SKM-1 treated with dmso at 0.1 percent for 144 hours (cell line): ENCODE data around the gene TUBA4A.
A peak's percentile ranks its signal among the peaks of the same experiment; 100 is the strongest.

Source experiments
- DNase-seq: peaks from one replicate; lab custom pipeline; 2025; ENCODE audit not compliant: unreplicated experiment; lab: John Stamatoyannopoulos, UW

Gene TUBA4A

DNA sequence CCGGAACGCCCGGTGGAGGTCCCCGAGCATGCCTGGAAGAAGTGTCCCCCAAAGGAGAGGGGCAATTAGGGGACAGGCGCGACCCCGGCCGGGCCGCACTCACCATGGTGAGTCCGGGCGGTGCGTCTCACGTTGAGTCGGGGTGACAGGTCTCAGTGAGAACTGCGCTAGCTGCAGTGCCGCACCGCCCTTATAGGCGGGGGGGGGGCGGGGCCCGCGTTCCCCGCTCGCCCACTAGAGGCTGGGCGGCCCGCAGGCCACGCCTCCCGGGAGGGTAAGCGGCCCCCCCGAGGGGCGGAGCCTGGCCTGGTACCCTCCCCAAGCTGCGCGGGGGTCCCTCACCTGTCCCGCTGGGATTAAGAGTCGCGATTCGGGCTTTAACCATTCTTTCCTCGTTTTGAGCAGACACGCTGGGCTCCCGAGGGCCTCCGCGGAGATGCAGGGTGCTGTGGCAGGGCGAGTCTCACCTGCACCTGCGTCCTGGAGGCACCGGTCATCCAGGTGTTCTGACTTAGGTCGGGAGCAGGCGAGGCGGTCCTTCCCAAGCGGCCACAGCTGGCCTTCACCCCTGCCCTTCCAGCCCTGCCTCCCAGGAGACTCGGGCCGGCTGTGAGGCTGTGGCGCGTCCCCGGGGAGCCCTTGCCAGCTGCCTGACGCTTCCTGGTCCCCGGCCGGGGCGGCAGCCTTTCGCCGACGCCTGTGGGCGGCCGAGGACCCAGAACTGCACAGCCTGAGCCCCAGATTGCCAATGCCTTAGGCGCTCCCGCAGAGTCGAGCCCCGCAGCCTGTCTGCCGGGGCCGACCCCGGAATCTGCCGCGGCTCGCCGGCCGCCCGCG, at the start of gene TUBA4A:
Gene TUBA4A (minus strand): TSS at position 166 of the 837 bp plus-strand sequence. CDS start 60 bp downstream, at position 106.
- peak; percentile 64 for DNase-seq

DNA sequence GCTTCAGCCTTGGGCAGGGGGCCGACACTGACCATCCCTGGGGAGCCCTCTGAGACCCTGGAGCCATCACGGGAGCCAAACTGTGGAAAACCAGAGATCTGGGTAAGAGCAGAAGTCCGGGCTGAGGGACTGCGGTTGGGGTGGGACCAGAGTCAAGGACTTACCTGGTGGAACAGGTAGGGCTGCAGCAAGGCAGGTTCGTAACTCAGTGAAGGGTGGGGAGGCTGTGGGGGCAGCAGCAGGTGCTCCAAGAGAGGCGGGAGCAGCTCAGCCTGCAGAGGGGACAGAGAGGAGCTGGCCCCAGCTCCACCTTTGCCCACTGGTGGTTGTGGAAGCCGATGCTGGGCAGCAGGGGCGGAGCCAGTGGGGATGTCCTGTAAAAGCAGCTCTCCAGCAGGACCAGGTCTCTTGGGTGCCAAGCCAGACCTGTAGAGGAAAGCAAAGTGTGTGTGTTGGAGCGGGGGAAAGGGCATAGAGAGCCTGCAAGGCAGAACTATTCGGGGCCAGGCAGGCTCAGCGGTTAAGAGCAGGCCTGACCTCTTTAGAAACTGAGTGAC, 48.8 kb upstream of the TUBA4A start:
- no peak for DNase-seq

DNA sequence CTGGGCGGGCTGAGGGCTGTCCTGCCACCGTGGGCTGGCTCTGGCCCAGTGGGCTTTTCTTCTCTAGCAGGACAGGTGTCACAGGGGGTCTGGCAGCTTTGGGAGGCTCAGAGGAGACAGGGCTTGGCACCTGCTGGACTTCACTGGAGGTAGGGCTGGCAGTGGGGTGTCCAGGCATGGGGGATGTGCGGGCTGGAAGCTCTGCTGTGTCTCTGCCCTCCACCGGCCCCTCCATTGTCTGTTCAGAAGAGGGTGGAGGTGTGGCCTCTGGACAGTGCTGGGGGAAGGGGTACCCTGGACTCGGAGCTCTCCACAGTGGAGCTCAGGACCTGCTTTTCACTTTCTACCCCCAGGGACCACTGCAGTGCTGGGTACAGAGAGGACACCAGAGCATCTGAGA, 46.3 kb upstream of the TUBA4A start:
- no peak for DNase-seq

DNA sequence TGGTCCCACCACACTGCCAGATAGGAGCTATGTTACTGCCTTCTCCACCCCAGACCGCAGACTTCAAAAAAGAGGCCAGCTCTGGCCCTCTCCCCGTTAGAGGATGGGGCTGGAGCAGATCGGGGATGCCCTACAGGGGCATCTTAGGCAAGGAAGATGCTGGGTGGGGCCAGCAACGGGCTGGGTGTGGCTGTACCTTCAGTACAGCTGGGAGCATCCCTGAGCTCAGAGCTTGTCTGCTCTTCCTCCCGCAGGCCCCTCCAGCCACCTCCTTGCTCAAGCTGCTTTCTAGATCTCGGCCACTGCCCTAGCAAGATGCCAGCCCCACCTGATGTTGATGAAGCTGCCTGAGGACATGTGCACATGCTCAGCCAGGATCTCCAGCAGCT, 45.6 kb upstream of the TUBA4A start:
- DNase-seq = no peak

DNA sequence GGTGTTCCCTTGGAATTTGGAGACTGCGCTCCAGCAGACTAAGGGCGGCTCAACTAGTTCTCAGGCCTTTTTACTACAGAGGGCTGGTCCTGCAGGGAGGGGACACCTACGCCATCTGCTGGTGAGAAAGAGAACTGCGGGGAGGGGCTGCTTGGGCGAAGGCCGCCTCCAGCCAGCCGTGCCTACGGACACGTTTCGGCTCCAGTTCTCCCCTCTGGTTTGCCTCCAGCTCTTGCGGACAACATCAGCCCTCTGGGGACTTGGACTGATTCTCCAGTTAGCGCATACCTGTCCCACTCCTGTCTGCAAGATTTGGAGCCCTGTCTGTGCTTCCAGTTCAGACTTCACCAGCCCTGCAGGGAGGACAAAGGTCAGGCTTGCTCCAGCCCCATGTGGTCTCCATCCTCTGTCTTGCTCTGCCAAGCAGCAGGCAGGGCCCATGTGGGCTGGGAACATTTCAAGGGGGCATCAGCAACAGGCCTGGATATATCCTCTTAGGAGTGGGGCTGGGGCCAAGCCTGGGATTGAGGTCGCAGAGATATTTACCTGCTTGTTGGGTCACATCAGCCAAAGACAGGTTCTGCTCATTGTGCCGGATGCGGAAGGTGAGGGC, 45.1 kb upstream of the TUBA4A start:
- peak; percentile 62 for DNase-seq

DNA sequence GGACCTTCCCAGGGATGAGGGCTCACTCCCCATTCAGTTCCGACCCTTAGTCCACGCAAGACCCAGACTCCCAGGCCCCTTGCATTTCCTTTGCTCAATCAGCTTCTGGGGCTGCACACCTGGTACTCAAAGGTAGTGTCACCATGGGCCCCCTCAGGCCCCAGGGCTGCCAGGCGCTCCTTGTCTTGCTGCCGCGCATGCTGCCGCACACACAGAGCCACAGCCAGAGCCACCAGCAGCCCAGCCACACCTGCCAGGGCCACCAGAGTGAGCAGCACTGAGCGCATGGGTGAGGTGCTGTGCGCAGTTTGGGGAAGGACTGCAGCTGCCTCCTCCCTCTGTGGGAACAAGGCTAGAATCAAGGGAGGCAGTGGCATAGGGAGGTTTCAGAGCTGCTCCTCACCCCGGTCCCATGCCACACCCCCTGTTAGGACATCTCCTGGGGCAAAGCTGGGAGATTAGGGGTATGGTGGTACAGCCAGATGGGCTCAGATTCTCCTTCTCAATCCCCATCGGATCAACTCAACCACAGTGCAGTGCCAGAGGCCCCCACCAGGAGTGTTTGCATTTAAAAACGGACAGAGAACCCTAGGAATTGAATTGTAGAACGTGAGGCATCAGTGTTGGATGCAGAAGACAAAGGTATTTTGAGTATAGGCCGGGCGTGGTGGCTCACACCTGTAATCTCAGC, 44.2 kb upstream of the TUBA4A start:
- no peak for DNase-seq

DNA sequence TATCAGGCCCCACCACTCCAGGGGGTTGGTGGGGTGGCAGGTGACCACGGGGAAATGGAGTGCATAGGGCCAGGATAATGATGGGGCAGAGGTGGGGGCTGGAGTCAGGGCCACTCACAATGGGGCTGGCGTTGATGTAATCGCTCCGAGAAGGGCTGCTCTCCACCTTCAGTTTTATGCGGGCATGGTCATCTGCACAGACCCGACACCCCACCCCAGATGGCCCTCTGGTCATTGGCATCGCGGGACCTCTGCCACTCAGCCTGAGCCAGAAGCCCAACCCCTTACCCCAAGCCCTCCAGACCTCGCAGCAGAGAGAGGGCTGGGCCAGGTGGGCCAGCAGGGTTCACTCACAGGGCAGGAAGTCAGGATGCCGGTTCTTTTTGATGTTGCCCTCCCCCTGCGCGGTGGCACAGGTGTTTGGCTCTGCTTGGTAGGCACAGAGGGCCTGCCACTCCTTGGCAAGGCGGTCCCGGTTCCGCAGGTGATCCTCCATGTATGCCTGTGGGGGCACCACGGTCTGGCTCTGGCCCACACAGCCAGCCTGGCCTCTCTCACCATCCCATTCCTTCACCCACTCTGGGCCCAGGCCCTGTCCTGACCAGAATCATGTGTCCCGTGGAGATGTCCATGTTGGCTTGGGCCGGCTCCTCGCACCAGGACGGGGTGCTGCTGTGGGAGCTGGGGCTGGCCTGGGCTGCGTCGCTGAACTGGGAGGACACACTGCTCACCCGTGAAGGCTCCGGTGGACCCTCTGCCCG, 43.1 kb upstream of the TUBA4A start:
- DNase-seq = no peak

DNA sequence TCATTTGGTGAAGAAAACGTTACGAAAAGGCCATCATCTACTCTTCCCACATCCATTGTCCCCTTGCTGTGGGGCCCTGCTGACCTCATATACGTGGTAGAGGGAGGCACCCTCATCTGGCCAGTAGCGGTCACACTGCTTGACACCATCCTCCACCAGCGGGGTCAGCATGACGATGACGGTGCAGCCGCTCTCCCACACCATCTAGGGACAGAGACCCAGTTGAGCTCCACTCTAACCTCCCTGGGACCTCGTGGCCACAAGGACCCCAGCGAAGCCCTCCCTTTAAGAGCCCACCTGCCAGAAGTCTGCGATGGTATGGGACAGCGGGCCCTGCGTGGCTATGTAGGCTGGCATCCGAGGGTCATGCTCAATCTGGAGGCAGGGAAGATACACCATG, 42.4 kb upstream of the TUBA4A start:
- DNase-seq = no peak

DNA sequence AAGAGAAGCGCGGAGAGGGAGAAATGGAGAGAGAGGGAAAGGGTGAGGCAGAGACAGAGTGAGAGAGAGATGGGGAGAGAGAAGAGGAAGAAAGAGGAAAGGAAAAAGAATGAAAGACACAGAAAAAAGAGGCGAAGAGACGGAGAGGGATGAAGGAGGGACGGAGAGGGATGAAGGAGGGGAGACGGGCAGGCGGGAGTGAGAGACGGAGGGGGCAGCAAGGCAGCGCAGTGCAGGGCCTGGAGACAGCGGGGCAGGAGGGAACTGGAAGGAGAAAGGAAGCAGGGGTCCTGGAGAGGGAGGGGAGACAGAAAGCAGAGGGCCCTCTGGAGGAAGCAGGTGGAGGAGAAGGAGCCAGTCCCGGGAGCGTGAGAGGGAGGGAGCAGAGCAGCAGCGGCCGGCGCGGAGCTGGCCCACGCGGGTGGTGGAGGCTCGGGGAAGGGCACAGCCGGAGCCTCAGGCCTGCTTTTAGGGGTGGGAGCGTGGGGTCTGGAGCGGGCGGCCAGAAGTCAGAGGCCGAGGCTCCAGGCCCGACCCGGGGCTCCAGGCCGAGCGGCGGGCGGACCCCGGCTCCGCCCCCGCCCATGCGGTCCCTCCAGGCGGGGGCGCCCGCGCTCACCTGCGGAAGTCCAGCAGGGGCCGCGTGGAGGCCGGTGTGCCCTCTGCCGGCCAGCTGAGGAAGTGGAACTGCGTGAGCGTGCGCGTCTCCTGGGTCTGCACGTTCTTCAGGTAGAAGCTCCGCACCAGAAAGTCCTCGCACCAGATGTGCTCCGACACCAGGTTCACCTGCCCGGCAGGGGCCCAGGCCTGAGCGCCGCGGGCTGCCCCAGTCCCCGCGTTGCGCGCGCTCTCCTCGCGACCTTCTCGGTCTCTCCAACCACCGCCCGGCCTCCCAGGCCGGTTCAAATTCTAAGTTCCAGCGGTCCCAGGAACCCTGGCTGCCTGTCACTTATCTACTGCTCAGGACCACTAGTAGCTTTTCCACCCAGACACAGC, 40.9 kb upstream of the TUBA4A start:
- DNase-seq = peak; percentile 69

DNA sequence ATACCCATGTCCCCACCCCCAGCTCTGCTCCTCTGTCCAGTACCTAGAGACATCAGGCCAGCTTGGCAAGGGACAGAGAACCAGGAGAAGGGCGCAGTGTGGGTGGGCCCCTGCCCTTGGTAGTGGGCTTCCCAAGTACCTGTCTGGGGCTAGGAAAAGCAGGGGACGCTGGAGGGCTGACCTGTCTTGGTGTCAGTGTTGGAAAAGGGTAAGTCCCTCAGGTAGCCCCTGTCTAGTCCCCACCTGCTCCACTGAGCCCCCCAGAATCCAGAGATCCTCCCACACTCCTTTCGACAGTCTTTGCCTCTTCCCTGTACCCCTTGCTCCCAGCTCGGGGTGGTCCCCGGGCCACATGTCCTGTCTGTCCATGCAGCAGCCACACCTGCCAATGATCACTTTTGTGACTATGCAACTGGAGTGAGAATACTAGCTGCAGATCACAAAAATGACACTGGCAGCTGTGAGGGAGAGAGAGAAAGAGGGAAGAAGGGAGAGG, 40.1 kb upstream of the TUBA4A start:
- DNase-seq = no peak

DNA sequence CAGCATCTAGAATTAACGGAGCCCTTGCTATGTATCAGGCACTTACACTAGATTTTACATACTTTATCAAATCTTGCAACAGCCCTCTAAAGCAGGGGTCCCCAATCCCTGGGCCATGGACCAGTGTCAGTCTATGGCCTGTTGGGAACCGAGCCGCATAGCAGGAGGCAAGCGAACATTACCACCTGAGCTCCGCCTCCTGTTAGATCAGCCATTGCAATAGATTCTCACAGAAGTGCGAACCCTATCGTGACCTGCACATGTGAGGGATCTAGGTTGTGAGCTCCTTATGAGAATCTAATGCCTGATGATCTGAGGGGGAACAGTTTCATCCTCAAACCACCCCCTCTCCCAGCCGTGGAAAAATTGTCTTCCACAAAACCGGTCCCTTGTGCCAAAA, 38.9 kb upstream of the TUBA4A start:
- DNase-seq = no peak

DNA sequence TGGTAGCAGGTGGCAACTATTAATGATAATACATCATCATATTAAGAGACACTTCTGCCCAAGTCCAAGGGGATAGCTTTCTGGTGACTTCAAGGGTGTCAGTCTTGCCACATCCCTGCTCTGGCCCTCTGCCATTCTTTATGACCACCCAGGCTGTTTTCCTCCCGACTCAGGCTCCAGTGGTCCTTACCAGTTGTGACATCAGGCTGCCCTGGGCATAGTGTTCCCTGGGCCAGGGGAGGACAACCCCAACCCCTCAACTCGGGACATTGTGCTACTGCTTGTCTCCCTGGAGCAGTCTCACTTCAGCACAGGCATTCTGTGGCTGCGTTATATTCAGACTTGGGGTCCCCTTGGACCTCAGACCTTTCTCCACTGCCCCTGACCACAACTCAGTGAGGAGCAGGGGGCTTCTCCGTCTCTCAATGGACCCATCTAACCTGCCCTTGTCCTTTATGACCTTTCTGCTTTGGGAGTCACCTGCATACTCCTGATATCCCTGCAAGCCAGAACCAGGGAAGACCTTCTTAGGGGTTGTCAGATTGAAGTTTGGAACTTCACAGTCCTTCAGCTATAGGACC, 38.3 kb upstream of the TUBA4A start:
- DNase-seq = no peak

DNA sequence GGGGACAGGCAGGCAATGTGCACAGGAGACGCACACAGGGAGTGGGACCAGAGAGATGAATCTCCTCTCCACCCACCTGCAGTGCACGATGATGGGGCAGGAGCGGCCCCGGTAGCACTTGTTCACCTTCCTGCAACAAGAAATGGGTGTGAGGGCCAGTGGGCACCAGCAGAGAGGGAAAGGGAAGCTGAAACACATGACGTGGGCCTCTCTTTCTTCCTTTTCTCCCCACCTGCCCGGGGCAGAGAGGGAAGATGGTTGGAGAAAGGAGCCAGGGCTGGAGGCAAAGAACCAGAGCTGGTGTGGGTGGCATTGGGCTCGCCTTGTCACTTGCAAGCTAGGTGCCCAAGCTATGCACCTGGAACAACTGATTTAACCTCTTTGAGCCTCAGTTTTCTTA, 37.7 kb upstream of the TUBA4A start:
- no peak for DNase-seq

DNA sequence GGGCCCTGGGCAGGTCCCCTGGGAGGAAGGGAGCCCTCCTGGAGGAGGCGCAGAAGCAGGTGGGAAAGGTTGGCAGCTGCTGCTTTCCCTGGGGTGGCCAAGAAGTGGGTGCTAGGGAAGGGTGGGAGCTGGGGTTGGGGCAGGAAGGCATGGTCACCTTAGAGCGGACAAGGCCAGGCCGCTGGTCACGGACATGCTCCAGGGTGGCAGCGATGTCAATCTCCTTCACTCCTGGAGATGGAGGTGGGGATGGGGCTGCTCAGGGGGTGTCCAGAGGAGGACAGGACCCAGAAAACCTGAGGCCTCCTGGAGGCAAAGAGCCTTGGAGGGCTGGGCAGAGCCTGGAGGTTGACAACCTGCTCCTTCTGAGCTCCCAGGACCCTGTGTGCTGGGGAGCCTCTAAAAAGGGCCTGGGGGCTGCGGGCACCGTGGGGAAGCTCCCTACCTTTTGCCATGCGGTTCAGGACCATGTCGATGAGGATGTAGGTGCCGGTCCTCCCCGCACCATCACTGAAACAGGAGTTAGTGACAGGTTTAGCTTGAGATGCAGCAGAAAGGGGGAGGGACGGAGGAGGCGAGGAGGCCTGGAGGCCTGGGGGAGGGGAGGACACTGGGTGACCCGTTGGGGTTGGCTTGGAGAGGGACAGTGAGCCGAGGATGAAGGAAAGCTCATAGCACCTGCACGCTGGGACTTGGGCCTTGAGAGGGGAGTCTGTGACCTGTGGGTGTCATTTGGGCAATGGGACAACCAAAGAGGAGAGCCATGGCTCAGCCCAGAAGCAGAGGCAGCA, 36.9 kb upstream of the TUBA4A start:
- DNase-seq = no peak

DNA sequence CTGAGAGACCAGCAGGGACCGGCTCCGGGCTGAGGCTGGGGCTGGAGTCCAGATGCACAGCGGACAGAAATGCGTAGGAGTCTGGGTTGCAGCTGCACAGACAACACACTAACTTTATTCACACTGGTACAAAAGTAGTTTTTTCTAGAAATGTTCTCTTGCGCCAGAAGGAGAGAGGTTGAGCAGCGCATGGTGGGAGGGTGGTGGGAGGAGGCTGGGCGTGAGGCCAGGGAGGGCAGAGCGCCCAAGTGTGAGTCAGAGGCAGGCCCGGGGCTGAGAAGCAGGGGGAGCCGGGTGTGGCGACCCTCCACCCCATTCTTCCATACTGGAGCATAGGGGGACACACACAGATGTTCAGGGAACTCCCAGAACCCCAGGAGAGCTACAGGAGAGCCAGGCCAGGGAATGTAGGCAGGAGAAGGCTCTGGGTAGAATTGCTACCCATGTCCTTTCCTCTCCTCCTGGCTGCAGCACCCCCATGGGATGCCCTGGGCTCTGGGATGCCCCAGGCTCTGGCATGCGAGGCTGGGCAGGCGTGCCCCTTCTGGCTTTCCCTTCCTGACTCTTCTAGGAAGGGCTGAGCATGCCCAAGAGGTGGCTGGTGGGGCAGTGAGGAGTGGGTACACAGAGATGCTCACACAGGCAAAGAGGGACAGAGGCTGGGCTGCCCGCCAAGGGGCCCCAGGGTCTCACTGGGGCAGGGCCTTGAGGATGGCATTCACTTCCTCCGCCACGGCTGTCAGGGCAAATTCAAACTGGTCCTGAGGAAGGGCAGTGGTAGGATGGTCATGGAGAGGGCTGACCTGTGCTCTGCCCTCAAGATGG, 36.0 kb upstream of the TUBA4A start:
- DNase-seq = no peak

DNA sequence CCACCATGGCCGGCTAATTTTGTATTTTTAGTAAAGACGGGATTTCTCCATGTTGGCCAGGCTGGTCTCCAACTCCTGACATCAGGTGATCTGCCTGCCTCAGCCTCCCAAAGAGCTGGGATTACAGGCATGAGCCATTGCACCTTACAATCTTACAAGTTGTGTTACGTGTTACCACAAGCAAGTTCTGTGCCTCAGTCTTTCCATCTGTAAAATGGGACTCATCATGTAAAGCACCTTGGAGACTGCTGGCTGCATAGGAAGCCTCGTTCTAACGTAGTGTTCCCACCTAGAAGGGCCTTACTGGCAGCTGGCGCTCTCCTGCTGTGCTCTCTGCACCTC, 35.4 kb upstream of the TUBA4A start:
- no peak for DNase-seq

DNA sequence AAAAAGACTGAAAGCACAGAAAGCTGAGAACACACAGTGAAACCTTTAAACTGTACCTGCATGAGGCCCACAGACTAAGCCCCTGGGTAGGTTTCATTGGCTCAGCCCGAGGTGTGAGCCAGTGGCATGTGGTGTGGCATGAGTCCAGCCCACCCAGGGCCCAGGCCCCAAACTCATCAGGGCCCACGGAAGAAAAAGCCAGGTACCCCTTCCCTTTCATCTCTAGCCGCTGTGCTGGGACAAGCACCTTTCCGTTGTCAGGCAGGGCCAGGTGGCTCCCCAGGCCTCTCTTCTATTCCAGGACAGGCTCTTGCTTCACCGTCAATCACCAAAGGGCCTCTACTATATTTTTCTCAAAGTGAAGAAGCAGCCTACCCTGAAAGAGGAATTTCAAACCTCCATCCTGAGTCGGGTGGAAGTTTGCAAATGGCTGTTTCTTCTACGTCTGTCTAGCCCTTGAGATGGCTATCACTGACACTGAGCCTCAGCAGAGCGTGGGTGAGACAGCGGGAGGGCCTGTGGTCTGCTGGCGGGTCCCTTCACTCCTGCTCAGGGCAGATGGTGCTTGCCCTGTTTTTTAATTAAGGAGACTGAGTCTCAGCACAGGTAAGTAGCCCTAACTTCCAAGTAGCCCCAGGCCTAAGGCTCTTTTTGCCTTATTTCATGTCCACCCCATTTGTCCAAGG, 34.0 kb upstream of the TUBA4A start:
- no peak for DNase-seq
